NCI-H128 (cell line): ENCODE data around the gene RABGAP1L.
A peak's percentile ranks its signal among the peaks of the same experiment; 100 is the strongest.
"Not testable (repeated sequence)": the region's sequence is repeated elsewhere in the genome, so short reads cannot be mapped to it uniquely, and the experiment has no call there.

Experiments used
- DNase-seq: peaks from one replicate; lab custom pipeline; 2025; ENCODE audit not compliant: unreplicated experiment; lab: John Stamatoyannopoulos, UW

RABGAP1L gene

GRCh38 chr1:174159252-174160108 lies at the start of gene RABGAP1L:
RABGAP1L (plus strand) TSS chr1:174159520.
- peak; percentile 92 for DNase-seq

GRCh38 chr1:174110053-174110452 lies 49.3 kb upstream of the RABGAP1L start:
- no peak for DNase-seq

- no peak for DNase-seq
These were observed 46.7 kb upstream of the RABGAP1L start for GRCh38 chr1:174112489-174113162.

GRCh38 chr1:174114106-174114505 lies 45.2 kb upstream of the RABGAP1L start:
- no peak for DNase-seq

- no peak for DNase-seq
These were observed 44.4 kb upstream of the RABGAP1L start for GRCh38 chr1:174114788-174115448.

GRCh38 chr1:174116042-174116441 lies 43.3 kb upstream of the RABGAP1L start:
- DNase-seq, result no peak

- DNase-seq, result no peak
These were observed 40.6 kb upstream of the RABGAP1L start for GRCh38 chr1:174118751-174119150.

GRCh38 chr1:174122318-174122717 lies 37.0 kb upstream of the RABGAP1L start:
- DNase-seq, result not testable (repeated sequence)

- DNase-seq, result no peak
These were observed 35.5 kb upstream of the RABGAP1L start for GRCh38 chr1:174123843-174124242.

GRCh38 chr1:174127176-174127575 lies 32.1 kb upstream of the RABGAP1L start:
- DNase-seq, result not testable (repeated sequence)

- no peak for DNase-seq
These were observed 28.2 kb upstream of the RABGAP1L start for GRCh38 chr1:174131032-174131638.

GRCh38 chr1:174134003-174134659 lies 25.2 kb upstream of the RABGAP1L start:
- no peak for DNase-seq

GRCh38 chr1:174135211-174135610 lies 24.1 kb upstream of the RABGAP1L start:
- no peak for DNase-seq

GRCh38 chr1:174136714-174137113 lies 22.6 kb upstream of the RABGAP1L start:
- no peak for DNase-seq

- DNase-seq, result no peak
These were observed 16.5 kb upstream of the RABGAP1L start for GRCh38 chr1:174142836-174143235.

- DNase-seq, result not testable (repeated sequence)
These were observed 15.5 kb upstream of the RABGAP1L start for GRCh38 chr1:174143727-174144396.

GRCh38 chr1:174144397-174144783 lies 14.9 kb upstream of the RABGAP1L start:
- DNase-seq, result not testable (repeated sequence)

- no peak for DNase-seq
These were observed 10.1 kb upstream of the RABGAP1L start for GRCh38 chr1:174149216-174149615.

- no peak for DNase-seq
These were observed 8.8 kb upstream of the RABGAP1L start for GRCh38 chr1:174150499-174150898.

- no peak for DNase-seq
These were observed 6.9 kb upstream of the RABGAP1L start for GRCh38 chr1:174152427-174152826.
